GM21528 (cell line): ENCODE results near the gene ZNF408.

ENCODE experiments used
- ATAC-seq: cut with Tn5 transposase; IDR thresholded peaks from one replicate; pipeline ENCODE4 v1.9.1; 2021; ENCODE audit warnings: mild to moderate bottlenecking, moderate library complexity; ENCODE audit not compliant: unreplicated experiment, low FRiP score

Gene ZNF408

DNA sequence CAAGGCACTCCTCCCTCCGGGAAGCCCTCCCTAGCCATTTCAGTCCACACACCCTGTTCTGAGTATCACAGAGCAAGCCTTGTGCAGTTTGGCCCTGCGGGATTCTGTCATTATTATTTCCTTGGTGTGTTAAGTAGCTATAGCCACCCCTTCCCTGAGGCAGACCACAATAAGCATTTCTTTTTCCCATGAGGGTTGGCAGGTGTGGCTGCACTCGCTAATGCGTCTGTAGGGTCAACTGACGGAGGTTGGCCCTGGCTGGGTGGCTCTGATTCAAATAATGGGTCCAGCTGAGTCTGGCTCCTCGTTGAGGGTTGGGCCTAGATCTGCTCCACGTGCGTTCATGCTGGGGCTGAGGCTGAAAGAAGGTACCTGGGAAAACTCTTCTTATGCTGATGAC, 23.3 kb downstream of the ZNF408 start:
- no peak for ATAC-seq

DNA sequence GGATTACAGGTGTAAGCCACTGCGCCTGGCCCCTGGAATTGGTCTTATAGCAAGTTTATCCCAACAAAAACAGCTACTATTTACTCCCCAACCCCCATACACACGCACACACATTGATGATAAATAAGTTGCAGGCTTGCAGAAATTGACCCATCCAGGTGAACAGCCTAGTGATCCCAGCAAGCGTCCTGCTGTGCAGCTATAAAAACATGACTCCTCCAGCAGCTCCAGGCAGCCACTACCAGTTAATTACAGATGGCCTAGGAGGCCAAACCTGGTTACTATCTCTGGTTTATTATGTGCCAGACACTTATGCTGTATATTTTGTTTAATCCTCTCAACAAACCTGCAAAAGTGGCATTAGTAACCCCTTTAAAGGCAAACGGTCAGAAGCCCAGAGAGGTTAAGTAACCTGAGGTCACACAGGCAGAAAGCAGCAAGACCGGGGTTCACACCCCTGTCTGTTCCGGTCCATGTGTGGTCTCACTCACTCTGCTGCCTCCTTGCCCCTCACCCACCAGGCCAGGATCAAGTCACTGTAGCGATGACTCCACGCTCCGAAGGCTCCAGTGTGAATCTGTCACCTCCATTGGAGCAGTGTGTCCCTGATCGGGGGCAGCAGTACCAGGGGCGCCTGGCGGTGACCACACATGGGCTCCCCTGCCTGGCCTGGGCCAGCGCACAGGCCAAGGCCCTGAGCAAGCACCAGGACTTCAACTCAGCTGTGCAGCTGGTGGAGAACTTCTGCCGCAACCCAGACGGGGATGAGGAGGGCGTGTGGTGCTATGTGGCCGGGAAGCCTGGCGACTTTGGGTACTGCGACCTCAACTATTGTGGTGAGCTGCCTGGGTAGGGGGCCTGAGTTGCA, 24.7 kb downstream of the ZNF408 start:
- ATAC-seq: no peak

DNA sequence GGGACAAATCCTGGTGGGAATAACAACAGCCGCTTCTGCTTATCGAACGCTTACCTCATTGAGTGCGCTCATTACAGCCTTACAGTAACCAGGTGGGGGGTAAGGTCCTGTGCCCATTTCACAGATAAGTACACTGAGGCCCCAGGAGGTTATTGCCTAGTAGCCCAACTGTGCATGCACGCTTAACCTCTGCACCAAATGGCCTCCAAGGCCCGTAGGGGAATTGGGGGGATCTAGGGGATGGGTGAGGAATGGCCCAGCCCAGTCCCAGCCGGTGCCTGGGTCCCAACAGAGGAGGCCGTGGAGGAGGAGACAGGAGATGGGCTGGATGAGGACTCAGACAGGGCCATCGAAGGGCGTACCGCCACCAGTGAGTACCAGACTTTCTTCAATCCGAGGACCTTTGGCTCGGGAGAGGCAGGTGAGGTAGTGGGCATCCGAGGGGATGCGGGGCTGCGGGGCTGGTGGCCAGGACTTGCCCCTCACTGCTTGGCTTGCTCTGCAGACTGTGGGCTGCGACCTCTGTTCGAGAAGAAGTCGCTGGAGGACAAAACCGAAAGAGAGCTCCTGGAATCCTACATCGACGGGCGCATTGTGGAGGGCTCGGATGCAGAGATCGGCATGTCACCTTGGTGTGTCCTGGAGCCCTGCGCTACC, 25.5 kb downstream of the ZNF408 start:
- no peak for ATAC-seq

DNA sequence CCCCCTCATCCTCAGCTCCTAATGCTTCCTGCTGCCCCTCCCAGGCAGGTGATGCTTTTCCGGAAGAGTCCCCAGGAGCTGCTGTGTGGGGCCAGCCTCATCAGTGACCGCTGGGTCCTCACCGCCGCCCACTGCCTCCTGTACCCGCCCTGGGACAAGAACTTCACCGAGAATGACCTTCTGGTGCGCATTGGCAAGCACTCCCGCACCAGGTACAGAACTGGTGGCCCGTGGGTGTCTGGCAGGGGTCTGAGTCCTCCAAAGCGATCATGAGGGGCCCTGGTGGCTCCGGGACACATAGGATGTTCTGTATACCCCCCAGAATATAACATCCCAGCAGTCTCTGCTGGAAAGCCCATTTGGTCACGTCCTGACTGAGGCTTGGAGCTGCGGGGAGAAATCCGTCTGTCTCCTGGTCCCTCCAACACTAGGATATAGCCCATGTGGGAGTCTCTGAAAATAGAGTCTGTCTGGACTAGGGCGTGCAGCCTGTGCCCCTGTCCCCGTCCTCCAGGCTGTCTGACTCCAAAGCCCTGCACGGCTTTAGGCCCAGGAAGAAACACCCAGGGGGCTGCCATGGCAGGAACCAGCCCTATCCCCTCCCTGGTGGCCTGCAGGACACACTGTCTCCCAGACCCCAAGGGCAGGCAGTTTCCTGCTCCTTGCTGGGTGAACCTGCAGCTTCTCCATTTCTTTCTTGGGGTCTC, 27.3 kb downstream of the ZNF408 start:
- no peak for ATAC-seq

DNA sequence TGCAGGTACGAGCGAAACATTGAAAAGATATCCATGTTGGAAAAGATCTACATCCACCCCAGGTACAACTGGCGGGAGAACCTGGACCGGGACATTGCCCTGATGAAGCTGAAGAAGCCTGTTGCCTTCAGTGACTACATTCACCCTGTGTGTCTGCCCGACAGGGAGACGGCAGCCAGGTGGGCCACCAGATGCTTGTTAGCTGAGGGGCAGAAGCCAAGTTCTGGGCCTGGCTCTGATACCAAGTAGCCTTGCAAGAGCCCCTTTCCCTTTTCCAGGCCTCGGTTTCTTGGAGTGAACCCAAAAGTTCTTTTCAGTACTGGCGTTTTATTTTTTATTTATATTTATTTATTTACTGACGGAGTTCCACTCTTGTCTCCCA, 27.8 kb downstream of the ZNF408 start:
- ATAC-seq: no peak

DNA sequence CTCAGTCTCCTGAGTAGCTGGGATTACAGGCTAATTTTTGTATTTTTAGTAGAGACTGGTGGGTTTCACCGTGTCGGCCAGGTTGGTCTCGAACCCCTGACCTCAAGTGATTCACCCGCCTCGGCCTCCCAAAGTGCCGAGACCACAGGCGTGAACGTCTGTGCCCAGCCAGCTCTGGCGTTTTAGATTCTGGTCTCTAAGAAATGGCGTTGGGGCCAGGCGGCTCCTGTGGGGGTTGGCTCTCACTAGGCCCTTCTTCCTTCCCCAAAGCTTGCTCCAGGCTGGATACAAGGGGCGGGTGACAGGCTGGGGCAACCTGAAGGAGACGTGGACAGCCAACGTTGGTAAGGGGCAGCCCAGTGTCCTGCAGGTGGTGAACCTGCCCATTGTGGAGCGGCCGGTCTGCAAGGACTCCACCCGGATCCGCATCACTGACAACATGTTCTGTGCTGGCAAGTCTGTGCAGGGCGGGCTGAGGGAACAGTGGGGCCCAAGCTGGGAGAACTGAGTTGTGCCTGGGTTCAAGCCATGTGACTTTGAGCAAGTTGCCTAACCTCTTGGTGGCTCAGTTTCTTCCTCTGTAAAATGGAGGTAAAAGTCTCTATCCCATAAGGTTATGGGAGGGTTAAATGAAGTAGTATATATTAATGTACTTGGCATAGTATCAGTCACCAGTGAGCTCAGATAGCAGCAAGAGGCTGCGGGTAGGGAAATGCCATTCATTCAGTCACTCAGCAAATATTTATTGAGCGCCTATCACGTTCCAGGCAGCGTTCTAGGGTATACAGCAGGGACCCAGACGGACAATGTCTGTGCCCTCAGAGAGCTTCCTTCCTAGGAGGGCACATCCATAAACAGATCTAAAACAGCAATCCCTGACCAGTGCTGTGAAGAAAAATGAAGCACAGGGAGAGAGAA, 28.5 kb downstream of the ZNF408 start:
- no peak for ATAC-seq

DNA sequence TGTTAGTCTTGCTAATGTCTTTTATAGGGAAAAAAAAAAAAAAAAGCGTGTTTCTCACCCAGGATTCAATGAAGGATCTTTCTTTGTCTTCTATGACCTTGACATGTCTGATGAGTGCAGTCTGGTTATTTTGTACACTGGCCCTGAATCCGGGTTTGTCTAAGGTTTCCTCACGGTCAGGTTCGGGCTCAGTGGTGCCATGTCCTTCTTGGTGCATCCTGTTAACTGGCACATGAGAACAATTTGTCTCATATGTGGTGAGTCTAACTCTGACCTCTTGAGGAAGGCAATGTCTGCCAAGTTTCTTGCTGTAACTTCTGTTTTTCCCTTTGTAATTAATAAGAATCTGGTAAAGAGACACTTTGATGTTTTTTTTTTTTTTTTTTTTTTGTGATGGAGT, 30.7 kb downstream of the ZNF408 start:
- no peak for ATAC-seq

DNA sequence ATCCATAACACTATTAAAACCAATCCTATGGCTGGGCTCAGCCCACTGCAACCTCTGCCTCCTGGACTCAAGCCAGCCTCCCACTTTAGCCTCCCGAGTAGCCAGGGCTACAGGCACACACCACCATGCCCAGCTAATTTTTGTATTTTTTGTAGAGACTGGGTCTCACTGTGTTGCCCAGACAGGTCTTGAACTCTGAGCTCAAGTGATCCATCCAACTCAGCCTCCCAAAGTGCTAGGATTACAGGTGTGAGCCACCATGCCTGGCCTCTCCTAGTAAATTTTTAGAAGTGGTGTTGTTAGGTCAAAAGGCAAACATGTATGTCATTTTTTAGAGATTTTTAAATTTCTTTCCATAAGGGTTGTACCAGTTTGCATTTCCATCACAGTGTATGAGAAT, 32.4 kb downstream of the ZNF408 start:
- ATAC-seq: no peak

DNA sequence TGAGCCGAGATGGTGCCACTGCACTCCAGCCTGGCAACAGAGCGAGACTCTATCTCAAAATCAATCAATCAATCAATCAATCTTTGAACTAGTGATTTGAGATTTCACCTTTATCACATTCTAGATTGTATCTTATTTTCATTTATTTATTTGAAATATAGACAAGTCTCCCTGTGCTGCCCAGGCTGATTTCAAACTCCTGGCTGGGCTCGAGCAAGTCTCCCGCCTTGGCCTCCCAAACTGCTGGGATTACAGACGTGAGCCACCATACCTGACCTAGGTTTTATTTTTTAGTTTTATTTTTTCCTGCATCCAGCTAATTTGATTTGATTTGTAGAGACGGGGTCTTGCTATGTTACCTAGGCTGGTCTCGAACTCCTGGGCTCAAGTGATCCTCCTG, 35.3 kb downstream of the ZNF408 start:
- ATAC-seq: no peak

DNA sequence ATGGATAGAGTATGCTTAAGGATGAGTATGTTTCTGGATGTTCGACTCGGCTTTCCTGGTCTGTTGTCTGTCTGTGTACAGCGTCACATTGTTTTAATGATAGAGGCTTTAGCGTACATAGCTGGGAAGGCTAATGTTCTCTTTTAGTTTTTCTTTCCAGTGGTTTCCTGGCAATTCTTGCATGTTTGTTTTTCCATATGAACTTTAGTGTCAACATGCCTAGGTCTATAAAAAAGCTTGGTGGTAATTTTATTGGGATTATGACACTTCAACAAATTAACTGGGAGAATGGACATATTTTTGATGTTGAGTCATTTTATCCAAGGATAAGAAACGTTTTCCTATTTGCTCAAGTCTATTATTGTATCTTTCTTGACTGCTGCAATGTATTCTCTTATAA, 35.8 kb downstream of the ZNF408 start:
- ATAC-seq: no peak

DNA sequence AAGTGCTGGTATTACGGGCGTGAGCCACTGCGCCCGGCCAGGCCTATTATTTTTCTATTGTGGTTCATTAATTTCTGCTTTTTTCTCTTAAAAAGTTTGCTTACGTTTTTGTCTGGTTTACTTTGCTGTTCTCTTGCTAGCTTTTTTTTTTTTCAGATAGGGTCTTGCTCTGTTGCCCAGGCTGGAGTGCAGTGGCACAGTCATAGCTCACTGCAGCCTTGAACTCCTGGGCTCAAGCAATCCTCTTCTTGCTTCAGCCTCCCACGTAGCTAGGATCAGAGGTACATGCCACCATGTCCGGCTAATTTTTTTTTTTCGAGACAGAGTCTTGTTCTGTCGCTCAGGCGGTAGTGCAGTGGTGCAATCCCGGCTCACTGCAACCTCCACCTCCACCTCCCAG, 36.9 kb downstream of the ZNF408 start:
- ATAC-seq: no peak

DNA sequence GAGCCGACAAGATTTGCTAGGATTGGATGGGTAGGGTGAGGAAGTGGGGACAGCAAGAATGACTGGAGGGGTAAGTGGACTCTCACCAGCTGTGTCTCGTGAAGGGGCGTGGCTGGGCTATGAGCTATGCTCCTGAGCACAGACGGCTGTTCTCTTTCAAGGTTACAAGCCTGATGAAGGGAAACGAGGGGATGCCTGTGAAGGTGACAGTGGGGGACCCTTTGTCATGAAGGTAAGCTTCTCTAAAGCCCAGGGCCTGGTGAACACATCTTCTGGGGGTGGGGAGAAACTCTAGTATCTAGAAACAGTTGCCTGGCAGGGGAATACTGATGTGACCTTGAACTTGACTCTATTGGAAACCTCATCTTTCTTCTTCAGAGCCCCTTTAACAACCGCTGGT, 38.1 kb downstream of the ZNF408 start:
- no peak for ATAC-seq

DNA sequence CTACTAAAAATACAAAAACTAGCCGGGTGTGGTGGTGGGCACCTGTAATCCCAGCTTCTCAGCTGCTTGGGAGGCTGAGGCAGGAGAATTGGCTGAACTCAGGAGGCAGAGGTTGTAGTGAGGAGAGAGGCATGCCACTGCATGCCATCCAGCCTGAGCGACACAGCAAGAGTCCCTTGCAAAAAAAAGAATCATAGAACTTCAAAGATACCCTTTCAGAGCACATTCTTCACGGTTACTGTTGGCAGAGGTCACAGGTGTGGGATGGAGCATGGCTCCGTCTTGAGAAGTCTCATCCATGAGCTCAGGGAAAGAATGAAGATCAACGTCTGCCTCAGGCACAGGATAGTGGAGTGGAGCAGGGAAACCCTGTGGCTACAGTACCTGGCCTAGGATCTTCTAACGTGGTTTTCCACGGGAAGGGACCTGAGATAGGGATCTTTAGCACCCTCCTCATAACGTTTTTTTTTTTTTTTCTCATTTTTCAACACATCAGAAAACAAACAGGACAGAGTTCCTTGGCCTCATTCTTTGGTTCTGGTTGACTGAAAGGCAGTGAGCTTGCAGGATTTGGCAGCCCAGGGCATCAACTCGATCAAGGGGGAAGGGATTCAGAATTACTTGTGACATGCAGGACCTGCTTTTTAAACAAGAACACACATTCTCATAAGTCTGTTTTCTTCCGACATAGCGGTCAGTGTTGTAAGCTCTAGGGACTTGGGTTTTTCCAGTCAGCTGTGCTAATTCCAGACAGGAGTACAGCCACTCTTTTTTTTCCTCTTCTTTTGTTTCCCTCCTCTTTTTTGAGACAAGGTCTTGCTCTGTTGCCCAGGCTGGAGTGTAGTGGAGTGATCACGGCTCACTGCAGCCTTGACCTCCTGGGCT, 41.0 kb downstream of the ZNF408 start:
- ATAC-seq: no peak

DNA sequence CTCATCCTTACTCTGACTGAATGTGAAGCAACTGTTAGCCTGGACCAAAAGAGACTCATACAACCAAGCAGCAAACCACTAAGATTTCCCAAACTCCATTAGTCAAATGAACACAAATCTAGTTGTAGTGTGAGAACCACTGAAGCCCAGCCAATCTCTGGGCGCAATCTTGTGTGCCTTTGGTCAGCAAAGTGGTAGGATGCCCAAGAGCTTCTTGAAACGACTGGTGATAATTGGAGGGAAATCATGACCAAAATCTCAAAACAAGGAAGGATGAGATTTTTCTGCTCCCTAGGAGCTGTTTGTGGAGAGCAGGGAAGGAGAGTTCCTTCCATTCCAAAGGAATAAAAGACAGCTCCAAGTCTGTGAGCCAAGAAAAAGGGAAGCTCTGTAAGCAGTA, 42.2 kb downstream of the ZNF408 start:
- no peak for ATAC-seq

DNA sequence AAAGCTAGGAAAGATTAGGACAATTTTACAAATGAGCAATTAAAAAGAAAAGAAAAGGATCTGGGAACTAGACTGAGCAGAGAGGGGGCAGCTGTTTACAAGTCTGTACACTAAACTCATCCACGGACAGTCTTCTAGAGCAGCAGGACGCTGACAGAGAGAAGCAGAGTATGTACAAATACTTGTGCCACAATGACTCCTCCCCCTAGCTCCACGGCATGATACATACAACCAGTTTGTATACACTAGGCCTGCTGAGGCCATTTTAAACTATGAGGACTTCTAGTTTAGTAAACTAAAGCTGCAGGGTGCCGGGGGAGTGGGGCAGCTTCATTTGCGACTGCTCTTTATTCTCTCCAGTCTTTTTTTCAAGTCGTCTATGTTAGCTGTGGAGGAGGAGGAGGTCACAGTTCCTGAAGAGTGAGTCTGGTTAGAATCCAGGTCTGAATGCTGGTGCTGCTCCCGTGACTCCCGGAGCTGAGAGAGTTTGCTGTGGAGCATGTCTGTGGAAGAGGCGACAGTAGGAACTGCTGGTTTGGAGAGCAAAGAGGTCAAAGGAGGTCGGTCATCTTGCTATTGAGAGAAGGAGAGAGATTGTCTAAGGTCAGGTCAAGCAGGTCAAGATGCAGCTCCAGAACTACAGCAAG, 43.0 kb downstream of the ZNF408 start:
- no peak for ATAC-seq

DNA sequence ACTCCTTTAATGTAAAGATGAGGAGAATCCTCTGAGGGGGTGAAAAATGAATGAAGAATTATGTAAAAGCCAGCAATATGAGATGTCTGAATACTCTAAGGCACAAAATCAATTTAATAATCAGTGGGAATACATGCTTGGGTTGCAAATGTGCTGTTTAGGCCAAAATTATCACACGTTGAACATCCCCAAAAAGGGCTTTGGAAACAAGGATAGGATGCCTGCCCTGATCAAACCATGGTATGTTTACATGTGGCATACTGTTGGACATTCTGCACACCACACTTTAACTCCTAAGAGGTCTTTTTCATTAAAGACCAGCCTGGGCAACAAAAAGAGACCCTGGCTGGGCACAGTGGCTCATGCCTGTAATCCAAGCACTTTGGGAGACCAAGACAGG, 44.5 kb downstream of the ZNF408 start:
- ATAC-seq: no peak

DNA sequence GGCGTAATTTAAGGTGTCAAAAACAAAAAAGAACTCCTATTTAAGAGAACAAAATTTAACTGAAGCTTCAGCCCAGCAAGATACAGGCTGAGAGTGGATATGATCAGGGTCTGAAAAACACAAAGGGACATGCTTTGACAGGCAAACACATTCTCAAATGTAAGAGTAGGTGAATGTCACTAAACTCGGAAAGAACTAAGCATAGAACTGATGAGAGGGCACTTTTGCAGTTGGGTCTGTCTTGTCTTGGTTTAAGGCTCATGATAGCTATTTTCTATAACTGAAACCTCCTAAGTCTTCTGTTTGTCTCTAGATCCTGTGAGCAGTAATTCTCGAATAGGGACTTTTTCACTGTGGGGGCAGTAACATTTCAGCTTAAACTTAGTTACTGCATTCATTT, 45.2 kb downstream of the ZNF408 start:
- no peak for ATAC-seq

DNA sequence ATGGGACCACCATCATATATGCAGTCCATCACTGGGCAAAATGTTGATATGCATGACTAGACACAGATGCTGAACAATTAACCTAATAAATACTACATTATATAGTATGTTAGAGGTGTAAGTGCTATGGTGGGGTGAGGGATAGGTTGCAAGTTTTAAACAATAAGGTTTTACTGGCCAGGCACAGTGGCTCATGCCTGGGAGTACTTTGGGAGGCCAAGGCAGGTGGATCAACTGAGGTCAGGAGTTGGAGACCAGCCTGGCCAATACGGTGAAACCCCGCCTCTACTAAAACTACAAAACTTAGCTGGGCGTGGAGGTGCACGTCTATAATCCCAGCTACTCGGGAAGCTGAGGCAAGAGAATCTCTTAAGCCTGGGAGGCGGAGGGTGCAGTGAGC, 46.3 kb downstream of the ZNF408 start:
- ATAC-seq: no peak
